ENCODE results near the gene KCNK2.

Gene KCNK2

GRCh38 chr1:215262106-215262505 is 179.6 kb downstream of the KCNK2 start:
- no peak for DNase-seq

- DNase-seq: no peak
These were observed 181.1 kb downstream of the KCNK2 start for GRCh38 chr1:215263636-215264035.

GRCh38 chr1:215264649-215265048 is 182.1 kb downstream of the KCNK2 start:
- no peak for DNase-seq

DNA sequence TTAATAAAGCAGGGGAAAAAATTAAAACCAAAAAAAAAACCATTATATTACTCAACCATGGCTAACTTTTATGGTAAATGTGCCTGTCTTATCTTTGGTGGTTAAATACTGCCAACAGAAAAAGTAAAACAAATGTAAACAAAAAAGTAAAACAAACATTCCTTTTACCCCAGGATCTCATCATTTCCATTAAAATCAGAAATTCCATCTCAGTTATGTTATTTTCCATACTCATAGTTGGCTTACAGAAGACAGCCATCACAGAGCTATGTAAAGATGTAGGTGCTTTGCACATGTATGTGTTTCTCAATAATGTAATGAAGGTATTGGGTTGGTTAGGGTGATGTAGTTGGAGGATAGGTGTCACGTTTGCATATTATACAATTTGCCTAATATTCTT is 185.0 kb downstream of the KCNK2 start:
- no peak for DNase-seq

DNA sequence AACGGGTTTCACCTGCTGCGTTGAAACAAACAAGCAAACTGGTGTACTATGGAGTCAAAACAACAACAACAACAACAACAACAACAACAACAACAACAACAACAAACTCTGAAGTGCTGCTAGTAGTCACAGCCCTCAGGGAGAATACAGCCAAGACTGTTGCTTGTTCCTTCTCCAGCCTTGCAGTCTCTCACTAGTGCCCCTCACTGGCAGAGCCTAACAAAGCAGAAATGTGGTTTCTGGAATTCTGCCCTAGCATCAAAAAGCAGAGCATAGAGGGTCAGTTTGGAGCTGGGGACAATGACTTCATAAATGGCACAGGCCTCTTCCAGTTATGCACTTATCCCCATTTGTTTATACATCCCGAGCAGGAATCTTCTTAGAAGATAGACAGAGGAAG is 187.4 kb downstream of the KCNK2 start:
- DNase-seq: no peak

- no peak for DNase-seq
These were observed 191.4 kb downstream of the KCNK2 start for GRCh38 chr1:215273838-215274516.

GRCh38 chr1:215276582-215276981 is 194.0 kb downstream of the KCNK2 start:
- DNase-seq: no peak

DNA sequence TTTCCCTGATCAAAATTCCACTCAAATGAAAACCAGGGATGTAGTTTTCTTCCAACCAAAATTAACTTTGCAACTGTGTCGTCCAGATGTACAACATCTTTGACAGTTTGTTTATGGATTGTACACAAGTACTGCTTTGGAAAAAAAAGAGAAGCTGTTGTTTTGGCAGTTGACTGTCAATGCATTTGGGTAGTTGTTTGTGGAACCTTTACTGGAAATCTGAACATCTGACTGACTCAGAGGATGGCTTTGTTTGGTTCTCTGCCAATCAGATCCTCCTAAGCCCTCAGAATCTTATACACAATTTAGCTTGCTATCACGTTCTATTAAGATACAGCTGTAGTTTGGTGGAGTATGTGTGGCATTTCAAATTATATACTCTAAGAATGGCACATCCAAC is 195.0 kb downstream of the KCNK2 start:
- DNase-seq: no peak

DNA sequence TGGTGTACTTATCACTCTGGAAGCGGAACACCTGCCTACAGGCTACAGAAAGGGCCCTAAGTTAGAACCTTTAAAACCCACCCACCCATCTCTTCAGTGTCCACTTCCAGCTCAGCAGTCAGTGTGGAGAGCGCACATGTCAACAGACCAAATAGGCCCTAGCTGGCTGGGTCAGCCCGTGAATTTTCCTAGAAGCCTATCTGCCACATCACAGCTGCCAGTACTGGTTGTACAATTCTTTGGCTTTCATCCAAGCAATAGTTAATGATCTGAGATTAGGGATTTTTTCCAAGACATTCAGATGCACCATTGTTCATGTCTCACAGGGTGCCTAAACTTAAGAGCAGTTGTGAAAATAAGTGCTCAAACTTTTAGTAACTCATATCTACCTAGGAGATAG is 197.1 kb downstream of the KCNK2 start:
- no peak for DNase-seq

- no peak for DNase-seq
These were observed 200.0 kb downstream of the KCNK2 start for GRCh38 chr1:215282557-215282956.

GRCh38 chr1:215285013-215285800 is 202.7 kb downstream of the KCNK2 start:
- no peak for DNase-seq
